Measurements from ENCODE around the gene ZC3H6. TPM values are rescaled to one million over a fixed set of nuclear protein-coding genes. Genes with fewer than 3 reads are reported as not detected.

The ZC3H6 gene
- total RNA-seq, 1 donor from 2014 or later = 14.0 TPM

GRCh38 chr2:112301171-112301584, 25.8 kb downstream of the ZC3H6 start:
- DNase-seq = no peak
- H3K27me3 Mint-ChIP-seq (ENCODE audit: unreplicated experiment) = no peaks in the 10 kb centered on the region
- H3K9me3 Mint-ChIP-seq (ENCODE audit: unreplicated experiment) = no peaks in the 10 kb centered on the region
- TF ChIP-seq, protein P1, sequence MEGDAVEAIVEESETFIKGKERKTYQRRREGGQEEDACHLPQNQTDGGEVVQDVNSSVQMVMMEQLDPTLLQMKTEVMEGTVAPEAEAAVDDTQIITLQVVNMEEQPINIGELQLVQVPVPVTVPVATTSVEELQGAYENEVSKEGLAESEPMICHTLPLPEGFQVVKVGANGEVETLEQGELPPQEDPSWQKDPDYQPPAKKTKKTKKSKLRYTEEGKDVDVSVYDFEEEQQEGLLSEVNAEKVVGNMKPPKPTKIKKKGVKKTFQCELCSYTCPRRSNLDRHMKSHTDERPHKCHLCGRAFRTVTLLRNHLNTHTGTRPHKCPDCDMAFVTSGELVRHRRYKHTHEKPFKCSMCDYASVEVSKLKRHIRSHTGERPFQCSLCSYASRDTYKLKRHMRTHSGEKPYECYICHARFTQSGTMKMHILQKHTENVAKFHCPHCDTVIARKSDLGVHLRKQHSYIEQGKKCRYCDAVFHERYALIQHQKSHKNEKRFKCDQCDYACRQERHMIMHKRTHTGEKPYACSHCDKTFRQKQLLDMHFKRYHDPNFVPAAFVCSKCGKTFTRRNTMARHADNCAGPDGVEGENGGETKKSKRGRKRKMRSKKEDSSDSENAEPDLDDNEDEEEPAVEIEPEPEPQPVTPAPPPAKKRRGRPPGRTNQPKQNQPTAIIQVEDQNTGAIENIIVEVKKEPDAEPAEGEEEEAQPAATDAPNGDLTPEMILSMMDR (IDR thresholded peaks at IDR 0.05; ENCODE audit: partially characterized antibody, unreplicated experiment) = no peak
- H3K27ac Mint-ChIP-seq (ENCODE audit: unreplicated experiment) = no peak overlapping the region
- no peaks in the 10 kb centered on the region for H3K4me1 Mint-ChIP-seq (ENCODE audit: low read depth, unreplicated experiment)
- no peak overlapping the region for H3K4me3 Mint-ChIP-seq (ENCODE audit: unreplicated experiment)
- H3K36me3 Mint-ChIP-seq (ENCODE audit: unreplicated experiment) = no peaks in the 10 kb centered on the region

GRCh38 chr2:112301973-112302372, 26.6 kb downstream of the ZC3H6 start:
- Mint-ChIP-seq H3K4me1 (ENCODE audit: low read depth, unreplicated experiment) (no peaks in the 10 kb centered on the region), H3K36me3 (ENCODE audit: unreplicated experiment) (no peaks in the 10 kb centered on the region), H3K9me3 (ENCODE audit: unreplicated experiment) (no peaks in the 10 kb centered on the region), H3K27me3 (ENCODE audit: unreplicated experiment) (no peaks in the 10 kb centered on the region), H3K27ac (ENCODE audit: unreplicated experiment) (no peak overlapping the region), H3K4me3 (ENCODE audit: unreplicated experiment) (no peak overlapping the region)
- no peak for DNase-seq
- TF ChIP-seq, protein P1 (IDR thresholded peaks at IDR 0.05; ENCODE audit: partially characterized antibody, unreplicated experiment) = no peak

DNA sequence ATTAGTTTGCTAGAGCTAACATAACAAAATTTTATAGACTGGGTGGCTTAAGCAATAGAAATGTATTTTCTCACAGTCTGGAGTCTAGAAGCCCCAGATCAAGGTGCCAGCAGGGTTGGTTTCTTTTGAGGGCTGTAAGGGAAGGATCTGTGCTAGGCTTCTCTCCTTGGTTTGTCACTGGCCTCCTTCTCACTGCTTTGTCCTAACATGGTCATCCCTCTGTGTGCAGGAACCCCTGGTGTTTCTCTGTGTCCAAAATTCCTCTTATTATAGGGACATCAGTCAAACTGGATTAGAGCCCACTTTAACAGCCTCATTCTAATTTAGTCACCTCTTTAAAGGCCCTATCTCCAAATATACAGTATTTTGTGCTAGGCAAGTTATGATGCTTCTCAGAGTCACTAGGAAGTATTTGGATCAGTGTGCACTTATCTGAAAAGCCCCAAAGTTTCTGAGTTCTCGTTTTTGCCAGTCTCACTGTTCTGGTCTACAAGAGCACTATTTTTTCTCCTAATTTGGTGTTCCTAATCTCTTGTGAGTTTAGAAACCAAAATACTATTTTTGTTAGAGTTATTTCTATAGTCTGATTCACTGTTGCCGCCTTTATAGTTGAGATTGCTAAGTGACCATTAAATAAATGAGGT, 29.0 kb downstream of the ZC3H6 start:
- TF ChIP-seq, protein P1 (IDR thresholded peaks at IDR 0.05; ENCODE audit: partially characterized antibody, unreplicated experiment) = no peak
- no peaks in the 10 kb centered on the region for H3K4me1 Mint-ChIP-seq (ENCODE audit: low read depth, unreplicated experiment)
- H3K9me3 Mint-ChIP-seq (ENCODE audit: unreplicated experiment) = no peaks in the 10 kb centered on the region
- H3K27me3 Mint-ChIP-seq (ENCODE audit: unreplicated experiment) = no peaks in the 10 kb centered on the region
- no peaks in the 10 kb centered on the region for H3K36me3 Mint-ChIP-seq (ENCODE audit: unreplicated experiment)
- H3K27ac Mint-ChIP-seq (ENCODE audit: unreplicated experiment) = no peak overlapping the region
- H3K4me3 Mint-ChIP-seq (ENCODE audit: unreplicated experiment) = no peak overlapping the region
- DNase-seq = no peak

DNA sequence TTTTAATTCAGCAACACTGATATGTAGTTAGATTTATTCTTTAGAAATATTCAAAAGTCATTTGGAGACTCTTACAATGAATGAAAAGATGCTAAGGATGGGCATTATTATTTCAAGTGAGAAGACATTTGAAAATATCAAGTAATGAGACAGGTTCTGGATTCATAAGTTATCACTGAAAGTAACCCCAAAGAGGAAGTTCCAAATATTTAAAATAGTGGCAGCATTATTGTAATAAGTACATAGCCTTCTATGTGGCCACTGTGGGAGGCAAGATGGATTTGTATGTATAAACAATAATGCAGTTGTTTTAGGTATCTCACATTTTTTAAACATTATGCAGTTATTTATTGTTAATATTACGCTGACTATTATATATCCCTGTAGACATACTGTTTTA, 29.7 kb downstream of the ZC3H6 start:
- TF ChIP-seq, protein P1 (IDR thresholded peaks at IDR 0.05; ENCODE audit: partially characterized antibody, unreplicated experiment) = no peak
- Mint-ChIP-seq H3K9me3 (ENCODE audit: unreplicated experiment) (no peaks in the 10 kb centered on the region), H3K27ac (ENCODE audit: unreplicated experiment) (no peak overlapping the region), H3K4me3 (ENCODE audit: unreplicated experiment) (no peak overlapping the region), H3K36me3 (ENCODE audit: unreplicated experiment) (no peaks in the 10 kb centered on the region), H3K4me1 (ENCODE audit: low read depth, unreplicated experiment) (no peaks in the 10 kb centered on the region), H3K27me3 (ENCODE audit: unreplicated experiment) (no peaks in the 10 kb centered on the region)
- no peak for DNase-seq

- TF ChIP-seq, protein P1 (IDR thresholded peaks at IDR 0.05; ENCODE audit: partially characterized antibody, unreplicated experiment) = no peak
- H3K36me3 Mint-ChIP-seq (ENCODE audit: unreplicated experiment) = no peaks in the 10 kb centered on the region
- H3K27me3 Mint-ChIP-seq (ENCODE audit: unreplicated experiment) = no peaks in the 10 kb centered on the region
- H3K4me3 Mint-ChIP-seq (ENCODE audit: unreplicated experiment) = no peak overlapping the region
- H3K9me3 Mint-ChIP-seq (ENCODE audit: unreplicated experiment) = no peaks in the 10 kb centered on the region
- no peak overlapping the region for H3K27ac Mint-ChIP-seq (ENCODE audit: unreplicated experiment)
- no peaks in the 10 kb centered on the region for H3K4me1 Mint-ChIP-seq (ENCODE audit: low read depth, unreplicated experiment)
- no peak for DNase-seq
Measured at GRCh38 chr2:112310906-112311305, 35.5 kb downstream of the ZC3H6 start.

All from glutamatergic neuron (in vitro differentiated cells).